DMS53 (cell line): ENCODE data around the gene IFNLR1.

ENCODE experiments used
- DNase-seq: peaks from one replicate; lab custom pipeline; 2025; lab: John Stamatoyannopoulos, UW

IFNLR1 gene

DNA sequence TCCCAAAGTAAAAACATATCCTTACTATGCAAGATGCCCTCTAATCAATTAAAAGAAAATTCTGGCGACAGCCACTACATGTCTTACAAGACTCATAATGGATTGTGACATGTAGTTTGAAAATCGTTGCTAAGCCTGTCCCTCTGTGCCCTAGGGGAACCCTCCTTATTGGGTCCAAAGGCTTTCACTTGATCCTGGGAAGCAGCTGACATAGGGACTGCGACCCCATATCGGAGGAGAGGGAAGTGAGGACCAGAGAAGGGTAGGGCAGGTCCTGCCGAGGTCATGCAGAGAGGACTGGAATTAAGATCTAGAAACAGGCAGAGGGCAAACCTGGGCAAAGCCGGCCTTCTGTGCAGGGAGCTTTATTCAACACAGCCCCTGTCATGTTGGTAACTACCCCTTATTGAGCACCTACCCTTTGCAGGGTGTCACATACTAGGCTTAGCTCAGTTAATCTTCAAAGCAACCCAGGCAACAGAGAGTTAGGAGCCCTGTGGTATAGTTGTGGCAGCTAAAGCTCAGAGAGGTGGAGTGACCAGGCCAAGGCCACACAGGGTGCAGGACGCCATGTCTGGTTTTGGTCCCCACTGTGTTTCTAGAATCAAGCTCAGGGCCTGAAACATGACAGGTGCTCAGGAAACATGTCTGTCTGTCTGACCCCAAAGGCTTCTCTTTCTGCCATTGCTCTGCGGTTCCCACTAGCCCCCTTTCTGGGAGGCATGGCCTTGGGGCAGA lies 18.4 kb upstream of the IFNLR1 start:
- no peak for DNase-seq

DNA sequence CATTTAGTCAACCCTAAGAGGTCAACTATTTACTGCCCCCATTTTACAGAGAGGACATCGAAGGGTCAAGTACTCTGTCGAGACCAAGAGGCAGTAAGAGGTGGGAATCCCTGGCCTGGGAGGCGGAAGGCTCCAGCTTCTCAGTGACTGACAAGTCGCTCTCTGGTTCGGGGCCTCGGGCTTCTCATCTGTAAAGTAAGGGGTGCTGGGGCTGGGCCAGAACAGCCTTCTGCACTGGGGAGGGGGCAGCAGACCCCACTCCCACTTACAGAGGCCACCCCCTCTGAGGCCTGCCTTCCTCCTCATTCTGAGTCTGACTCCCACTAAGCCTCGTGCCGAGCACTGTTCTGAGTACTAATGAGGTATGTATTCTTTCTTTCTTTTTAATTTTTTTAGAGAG lies 17.0 kb upstream of the IFNLR1 start:
- no peak for DNase-seq

DNA sequence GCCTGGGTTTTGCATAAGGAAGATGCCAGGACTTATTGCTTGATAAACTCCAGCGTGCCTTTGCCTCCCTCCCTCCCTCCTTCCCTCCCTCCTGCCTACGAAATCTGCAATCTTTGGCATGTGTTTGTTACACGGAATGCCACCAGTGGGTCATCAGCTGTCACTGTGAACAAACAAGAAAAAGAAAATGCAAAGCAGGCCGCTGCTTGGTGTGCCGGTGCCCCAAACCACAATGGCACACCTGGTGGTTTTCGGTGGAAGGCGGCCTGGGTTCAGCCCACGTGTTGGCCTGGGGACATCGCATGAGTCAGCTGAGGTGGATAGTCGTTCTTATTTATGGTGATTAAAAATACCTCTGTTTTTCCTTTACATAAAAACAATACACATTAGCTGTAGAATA lies 16.3 kb upstream of the IFNLR1 start:
- no peak for DNase-seq

DNA sequence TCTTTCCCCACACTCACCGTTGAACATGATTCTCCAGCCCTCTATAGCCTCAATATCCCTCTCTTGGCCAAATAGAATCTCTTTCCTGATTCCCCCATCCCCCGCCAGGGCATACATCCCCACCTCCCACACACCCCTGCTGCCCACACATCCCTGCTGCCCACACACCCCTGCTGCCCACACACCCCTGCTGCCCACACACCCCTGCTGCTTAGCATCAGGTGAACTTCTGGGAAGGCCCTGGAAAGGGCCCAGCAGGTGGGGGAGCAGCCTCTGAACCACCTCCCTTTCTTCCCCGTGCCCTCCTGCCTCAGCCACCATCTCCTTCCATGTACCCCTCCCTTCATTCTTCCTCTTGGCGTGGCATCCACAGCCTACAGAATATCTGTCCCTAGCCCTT lies 15.9 kb upstream of the IFNLR1 start:
- no peak for DNase-seq

DNA sequence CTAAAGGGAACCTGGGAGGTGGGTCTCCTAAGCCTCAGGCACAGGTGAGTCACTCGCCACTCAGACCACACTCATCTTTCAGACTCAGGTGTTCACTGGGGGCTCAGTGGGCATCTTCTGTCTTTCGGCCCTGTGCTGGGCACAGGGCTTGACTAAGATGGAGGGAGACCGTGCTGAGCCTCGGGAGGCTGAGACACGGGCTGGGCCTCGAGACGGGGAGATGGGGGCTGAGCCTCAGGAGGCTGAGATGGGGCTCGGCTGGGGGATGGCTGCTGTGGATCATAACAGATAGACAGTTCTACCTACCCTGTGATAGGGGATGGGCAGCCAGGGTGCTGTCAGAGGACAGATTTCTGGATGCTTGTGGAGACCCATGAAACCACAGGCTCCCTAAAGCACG lies 15.5 kb upstream of the IFNLR1 start:
- DNase-seq: no peak

DNA sequence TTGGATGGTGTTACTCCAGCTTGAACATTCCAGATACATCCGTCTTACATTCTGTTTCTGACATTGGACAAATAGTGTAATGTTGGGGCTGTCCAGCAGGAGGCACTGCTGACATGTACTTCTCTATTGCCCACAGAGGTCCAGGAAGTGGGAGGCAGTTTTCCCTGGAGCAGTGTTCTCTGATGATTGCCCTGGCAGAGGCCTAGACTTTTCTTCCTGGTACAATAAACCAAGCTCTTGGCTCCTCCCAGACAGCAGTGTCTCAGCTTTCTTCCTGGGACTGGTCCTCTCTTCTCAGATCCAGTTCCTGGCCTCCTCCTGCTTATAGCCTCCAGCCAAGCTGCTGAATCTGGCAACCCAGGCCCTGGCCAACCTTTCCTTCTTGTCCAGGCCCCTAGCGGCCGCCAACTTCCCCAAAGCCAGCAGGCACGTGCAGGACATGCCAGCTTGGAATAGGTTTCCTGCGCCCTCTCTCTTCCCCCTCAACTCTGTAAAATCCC lies 14.9 kb upstream of the IFNLR1 start:
- peak; percentile 90 for DNase-seq

DNA sequence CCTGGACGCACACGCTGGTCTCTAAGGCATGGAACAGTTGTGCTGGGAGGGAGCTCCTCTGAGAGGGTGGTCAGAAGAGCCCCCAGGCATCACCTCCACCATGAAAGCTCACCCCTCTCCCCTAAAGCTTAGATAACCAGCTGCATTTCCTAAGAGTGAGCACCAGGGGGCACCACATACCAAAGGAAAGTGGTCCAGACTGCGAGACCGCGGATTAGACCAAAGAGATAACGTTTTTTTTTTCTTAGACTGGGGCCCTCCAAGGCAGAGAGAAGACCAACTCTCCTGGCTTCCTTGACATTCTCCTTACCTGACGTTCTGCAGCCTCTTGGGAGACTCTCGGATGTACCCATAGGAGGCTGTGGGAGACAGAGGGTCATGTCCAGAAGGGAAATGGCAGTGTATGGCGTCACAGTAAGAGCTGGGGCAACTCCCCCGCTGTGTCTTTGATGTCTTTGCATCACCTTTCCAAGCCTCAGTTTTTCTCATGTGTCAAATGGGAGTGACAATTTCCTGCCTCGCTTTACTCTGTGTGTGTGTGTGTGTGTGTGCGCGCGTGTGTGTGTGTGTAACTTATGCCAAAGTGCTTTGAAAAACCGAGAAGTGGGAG lies 12.3 kb upstream of the IFNLR1 start:
- peak; percentile 80 for DNase-seq

DNA sequence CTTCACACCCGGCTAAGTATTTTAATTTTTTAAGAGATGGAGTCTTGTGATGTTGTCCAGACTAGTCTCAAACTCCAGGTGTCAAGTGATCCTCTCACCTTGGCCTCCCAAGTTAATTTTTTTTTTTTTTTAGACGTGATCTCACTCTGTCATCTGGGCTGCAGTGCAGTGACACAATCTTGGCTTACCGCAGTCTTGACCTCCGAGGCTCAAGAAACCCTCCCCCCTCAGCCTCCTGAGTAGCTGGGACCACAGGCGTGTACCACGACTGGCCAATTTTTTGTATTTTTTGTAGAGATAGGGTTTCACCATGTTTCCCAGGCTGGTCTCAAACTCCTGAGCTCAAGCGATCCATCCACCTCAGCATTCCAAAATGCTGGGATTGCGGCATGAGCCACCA lies 11.7 kb upstream of the IFNLR1 start:
- no peak for DNase-seq

DNA sequence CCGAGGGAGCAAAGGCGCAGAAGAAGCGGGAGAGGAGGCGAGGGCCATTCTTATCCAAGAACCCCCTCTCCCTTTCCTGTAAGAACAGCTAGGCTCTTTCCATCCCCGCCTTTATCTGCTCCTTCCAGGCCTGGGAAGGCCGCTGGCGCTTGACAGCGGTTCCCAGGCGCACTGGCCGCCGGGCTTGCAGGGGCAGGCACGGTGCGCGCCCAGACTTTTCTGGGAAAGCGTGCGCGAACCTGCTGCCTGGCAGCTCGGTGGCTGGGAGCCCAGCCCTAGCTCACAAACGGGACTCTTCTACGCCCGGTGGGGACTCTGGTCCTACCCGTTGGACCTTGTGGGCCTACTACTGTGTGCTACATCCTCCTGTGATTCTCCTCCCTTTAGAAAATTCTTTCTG lies 8.8 kb upstream of the IFNLR1 start:
- DNase-seq: no peak

DNA sequence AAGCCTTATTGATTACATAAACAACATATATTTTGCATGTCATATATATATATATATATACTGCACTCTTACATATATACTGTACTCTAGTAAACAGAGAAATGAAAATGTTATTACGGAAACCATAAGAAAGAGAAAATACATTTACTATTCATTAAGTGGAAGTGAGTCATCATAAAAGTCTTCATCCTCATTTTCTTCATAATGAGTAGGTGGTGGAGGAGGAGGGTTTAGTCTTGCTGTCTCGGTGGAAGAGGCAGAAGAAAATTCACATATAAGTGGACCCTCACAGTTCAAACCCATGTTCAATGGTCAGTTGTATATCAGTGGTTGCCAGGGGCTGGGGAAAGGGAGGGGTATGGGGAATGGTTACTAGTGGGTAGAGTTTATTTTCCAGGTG lies 8.0 kb upstream of the IFNLR1 start:
- no peak for DNase-seq

DNA sequence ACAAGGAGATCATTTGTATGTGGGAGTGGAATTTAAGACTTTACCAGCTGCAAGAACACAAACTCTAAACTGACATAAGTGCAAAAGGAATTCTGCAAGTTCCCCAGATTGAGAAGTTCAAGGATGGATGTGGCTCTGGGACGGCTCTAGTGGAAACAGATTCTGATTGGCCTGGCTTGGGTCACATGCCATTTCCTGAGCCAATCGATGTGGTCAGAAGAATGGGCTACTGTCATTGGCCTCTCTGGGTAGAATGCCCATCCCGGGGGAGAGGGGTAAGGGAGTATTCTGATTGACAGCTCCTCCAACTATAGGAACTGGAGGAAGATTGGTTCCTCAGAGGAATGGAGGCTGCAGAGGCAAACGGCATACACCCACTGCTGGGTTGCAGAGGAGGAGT lies 6.0 kb upstream of the IFNLR1 start:
- DNase-seq: no peak

DNA sequence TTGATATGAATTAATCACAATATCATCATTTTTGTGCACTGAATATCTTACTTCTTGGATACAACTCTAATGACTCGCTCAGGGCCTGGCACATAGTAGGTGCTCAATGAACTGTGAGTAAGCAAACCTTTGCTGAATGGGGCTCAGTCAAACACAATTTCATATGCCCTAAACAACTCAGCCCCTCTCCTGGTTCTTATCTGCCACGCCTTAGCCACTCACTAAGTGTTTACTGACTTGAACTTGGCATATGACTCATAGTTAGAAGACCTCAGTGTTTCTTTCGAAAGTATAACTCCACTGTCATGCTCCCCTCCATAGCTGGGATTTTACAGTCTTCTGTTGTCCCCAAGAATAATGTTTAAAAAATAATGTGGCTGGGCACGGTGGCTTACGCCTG lies 4.8 kb upstream of the IFNLR1 start:
- DNase-seq: peak; percentile 33

DNA sequence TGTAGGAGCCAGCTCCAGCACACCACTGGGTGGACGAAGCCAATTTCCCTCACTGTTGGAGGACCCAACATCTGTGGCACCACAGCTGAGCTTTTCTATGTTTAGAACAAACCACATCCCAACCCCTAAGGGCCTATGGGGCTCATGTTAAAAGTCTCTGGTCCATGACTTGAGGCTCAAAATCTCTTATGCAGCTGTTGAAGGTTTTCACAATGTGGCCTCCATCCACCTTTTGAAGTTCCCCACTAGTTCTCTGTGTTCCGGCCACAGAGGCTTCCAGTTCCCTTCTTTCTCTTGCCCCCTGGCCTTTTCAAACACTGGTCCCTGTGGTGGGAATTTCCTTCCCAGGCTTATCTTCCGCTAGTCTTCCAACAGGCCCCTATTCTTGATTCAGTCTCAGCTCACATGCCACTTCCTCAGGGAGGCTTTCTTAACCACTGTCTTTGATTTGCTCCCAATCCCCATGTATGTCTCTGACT lies 3.9 kb upstream of the IFNLR1 start:
- DNase-seq: no peak

DNA sequence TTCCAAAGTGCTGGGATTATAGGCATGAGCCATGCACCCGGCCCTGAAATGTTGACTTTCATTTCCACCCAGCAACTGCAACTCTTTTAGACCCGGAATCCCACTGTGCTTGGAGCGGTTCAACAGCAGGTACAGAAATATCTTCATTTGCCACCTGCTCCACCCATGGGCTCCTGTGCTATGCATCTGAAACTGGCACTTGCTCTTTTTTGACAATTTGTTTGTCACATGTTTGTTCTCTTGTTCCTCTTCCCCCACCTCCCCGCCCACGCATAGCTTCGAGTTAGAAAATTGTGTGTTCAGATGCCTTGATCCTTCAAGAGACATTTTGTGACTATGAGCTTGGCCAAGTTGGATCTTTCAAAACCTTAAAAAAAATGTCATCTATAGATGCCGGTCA lies 2.4 kb upstream of the IFNLR1 start:
- DNase-seq: no peak

DNA sequence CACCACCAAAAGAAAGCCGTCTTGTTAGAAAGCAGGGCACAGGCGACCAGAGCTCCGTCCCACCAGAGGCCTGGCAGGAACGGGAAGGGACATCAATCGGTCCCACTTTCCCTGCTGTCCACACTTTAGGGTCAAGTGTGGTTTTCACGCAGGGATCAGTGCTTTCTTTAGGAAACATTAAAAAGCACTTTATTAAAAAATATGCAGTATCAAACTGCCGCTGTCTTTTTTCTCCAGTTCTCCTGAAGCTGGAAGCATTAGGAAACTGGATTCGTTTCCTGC lies 437 bp downstream of the IFNLR1 start:
- DNase-seq: no peak

DNA sequence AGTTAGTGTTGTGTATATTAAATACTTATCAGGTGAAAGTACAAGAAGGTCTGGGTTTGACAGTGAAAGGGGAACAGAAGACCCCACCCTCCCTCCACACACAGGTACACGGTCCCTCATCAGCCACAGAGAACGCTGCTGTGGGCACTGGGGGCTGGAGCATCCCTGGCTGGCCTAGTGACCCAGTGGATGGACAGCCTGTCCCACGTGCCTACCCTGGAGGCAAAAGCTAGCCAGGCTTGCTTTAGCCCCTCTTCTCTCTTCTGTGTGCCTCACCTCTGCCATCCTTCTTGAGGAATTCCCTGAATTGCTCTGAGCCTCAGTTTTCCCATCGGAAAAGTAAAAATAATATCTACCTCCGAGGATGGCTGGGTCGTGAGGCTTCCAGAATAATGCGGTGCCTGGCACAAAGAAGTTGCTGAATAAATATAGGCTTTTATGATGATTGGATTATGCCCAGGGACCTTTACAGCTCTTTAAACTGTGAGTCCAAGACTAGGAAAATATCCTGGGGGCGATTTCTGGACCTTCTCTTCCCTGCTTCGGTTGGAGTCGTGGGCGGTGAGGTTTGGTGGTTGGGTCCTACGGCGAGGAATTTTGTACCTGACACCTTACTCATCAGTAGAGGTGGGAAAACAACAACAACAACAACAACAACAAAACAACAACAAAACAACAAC lies 918 bp downstream of the IFNLR1 start:
- DNase-seq: no peak

DNA sequence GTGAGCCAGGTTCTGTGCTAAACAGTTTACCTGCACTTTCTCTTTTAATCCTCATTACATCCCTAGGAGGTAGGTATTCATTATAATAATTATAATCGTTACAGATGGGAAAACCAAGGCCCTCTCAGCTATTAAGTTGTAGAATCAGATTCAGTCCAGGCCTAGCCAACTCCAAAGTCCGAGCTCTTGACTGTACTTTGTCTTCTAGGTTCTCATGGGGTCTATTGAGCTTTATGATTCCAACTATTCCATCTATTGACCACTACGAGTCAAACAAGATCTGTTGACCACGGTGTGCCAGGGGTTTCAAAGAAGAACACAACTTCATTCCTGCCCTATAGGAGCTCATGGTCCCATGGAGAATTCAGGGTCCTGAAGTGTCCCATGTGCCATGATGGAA lies 2.0 kb downstream of the IFNLR1 start:
- no peak for DNase-seq

DNA sequence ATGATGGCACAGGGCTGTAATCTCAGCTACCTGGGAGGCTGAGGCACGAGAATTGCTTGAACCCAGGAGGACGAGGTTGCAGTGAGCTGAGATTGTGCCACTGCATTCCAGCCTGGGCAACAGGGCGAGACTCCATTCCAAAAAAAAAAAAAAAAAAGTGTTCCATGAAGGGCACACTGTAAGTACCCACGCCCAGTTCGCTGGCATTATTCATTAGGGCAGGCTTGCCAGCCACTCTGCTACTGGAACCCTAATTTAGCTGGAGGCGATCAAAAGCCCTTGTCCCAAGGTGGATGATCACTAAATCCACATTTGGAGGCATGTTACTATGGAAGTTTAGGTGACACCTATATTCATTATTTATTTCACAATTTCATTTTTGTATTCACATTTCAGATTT lies 5.0 kb downstream of the IFNLR1 start:
- DNase-seq: no peak

DNA sequence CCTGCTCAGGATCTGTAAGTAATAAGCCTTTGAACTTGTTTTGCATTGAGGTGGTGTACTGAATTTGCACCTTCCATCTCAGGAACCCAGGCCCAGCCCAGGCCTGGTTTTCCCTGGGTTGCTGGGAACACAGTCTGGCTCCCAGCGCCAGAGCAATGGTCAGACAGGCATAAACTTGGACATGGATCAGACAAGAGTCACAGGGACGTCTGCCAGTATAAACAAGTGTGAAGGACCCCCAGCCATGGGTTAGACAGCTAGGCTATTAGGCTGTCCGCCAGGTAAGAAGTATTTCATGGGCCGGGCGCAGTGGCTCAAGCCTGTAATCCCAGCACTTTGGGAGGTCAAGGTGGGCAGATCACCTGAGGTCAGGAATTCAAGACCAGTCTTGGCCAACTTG lies 5.5 kb downstream of the IFNLR1 start:
- no peak for DNase-seq

DNA sequence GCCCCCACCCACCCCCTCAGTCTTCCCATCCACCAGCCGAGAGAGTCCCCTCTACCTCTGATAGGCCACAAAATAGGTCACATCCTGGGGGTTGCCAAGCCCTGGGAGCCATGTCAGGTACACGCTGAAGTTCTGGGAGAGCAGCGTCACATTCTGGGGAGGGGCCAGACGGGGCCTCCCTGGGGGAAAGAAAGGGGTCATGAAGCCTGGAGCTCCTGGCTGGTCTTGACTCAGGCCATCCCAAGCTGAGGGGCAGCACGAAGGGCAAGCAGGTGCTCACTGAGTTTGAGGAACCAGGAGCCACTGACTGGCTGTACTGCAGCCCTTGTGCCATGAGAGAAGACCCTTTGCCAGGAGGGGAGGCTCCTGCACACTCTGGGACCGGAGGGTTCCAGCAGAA lies 6.4 kb downstream of the IFNLR1 start:
- DNase-seq: no peak

DNA sequence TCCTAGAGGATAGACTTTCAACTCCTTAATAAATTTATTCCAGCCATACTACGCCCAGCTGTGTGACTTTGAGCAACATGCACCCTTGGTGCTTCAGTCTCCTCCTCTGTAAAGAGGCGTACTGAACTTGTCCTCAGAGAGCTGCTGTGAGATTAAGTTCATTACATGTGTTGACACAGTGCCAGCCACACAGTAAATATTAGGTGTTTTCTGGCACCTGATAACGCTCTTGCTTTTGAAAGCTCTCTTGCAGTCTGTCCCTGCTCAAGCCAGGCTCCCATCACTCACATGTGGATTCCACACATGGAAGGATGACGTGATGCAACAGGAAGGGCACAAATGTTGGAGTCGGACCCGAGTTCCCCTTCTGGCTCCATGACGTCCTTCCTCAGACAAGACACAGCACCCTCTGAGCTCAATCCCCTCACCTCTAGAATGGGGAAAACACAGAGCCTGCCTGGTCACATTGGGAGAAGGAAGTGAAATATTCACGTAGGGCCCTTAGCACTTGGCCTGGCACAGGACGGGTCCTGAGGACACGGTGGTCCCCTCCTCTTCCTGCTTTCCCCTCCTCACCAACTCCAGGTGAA lies 7.7 kb downstream of the IFNLR1 start:
- no peak for DNase-seq

DNA sequence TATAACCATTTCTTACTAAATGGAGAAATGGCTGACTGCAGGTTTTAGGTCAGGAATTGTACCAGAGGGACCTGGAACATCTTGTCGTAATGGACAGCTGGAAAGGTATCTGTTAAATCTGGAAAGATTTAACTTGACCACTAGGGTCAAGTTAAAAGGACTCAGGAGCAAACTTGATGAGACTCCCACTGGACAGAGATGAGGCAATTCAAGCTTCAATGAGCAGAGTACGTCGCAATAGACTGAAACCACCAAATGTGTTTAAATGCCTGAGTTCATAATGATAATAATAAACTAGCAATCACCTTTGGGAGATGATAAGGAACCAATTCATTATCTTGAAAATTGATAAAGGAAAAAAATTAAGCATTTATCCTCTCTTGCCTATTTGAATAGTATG lies 8.7 kb downstream of the IFNLR1 start:
- no peak for DNase-seq

DNA sequence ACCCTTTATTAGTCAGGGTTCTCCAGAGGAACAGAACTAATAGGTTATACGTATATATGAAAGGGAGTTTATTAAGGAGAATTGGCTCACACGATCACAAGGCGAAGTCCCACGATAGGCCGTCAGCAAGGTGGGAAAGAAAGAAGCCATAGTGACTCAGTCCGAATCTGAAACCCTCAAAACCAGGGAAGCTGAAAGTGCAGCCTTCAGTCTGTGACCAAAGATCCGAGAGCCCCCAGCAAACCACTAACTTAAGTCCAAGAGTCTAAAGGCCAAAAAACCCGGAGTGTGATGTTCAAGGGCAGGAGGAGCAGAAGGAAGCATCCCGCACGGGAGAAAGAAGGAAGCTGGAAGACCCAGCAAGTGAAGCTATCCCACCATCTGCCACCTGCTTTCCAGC lies 9.9 kb downstream of the IFNLR1 start:
- no peak for DNase-seq
